DOHH2 (cell line): ENCODE measurements around the gene LMOD3.

Experiments used
- H3F3A ChIP-seq: fragments of 200-600 bp; sonication (generic), shearing (Covaris generic); 2 replicates; pipeline ENCODE4 v1.6.0; 2016; ENCODE audit warnings: antibody characterized with exemption, mild to moderate bottlenecking; ENCODE audit not compliant: control insufficient read depth, insufficient read depth
- H3K27ac ChIP-seq: fragments of 200-600 bp; sonication (generic); 2 replicates; pipeline ENCODE4 v1.5.1; 2014; ENCODE audit warnings: low read depth, mild to moderate bottlenecking, low read length, moderate library complexity
- H3K27me3 ChIP-seq: fragments of 200-600 bp; sonication (generic); 2 replicates; pipeline ENCODE4 v1.6.1; 2014; ENCODE audit warnings: mild to moderate bottlenecking, low read length, mixed read lengths; ENCODE audit not compliant: control insufficient read depth
- H3K36me3 ChIP-seq: fragments of 200-600 bp; sonication (generic); 2 replicates; pipeline ENCODE4 v1.6.1; 2014; ENCODE audit warnings: mild to moderate bottlenecking, low read length, moderate library complexity, mixed read lengths; ENCODE audit not compliant: control insufficient read depth
- H3K4me1 ChIP-seq: fragments of 200-600 bp; sonication (generic); 2 replicates; pipeline ENCODE4 v1.6.1; 2014; ENCODE audit warnings: mild to moderate bottlenecking, low read length, mixed read lengths; ENCODE audit not compliant: control insufficient read depth
- H3K4me2 ChIP-seq: fragments of 200-600 bp; sonication (generic); 2 replicates; pipeline ENCODE4 v1.6.0; 2014; ENCODE audit warnings: mild to moderate bottlenecking, low read length, moderate library complexity
- H3K4me3 ChIP-seq: fragments of 200-600 bp; sonication (generic); 2 replicates; pipeline ENCODE4 v1.5.1; 2014; ENCODE audit warnings: mild to moderate bottlenecking, low read length, mixed read lengths
- H3K79me2 ChIP-seq: fragments of 200-600 bp; sonication (generic); 2 replicates; pipeline ENCODE4 v1.6.1; 2014; ENCODE audit warnings: mild to moderate bottlenecking, low read length, mixed read lengths; ENCODE audit not compliant: control insufficient read depth
- H3K9me2 ChIP-seq: fragments of 200-600 bp; sonication (generic); replicated peaks from 2 replicates; pipeline ENCODE4 v1.6.1; 2014; ENCODE audit warnings: mild to moderate bottlenecking, low read length, mixed read lengths; ENCODE audit not compliant: control insufficient read depth
- H3K9me3 ChIP-seq: fragments of 200-600 bp; sonication (generic); 2 replicates; pipeline ENCODE4 v1.6.1; 2014; ENCODE audit warnings: antibody characterized with exemption, low read length, mixed read lengths; ENCODE audit not compliant: control insufficient read depth, insufficient read depth
- H4K20me1 ChIP-seq: fragments of 200-600 bp; sonication (generic); 2 replicates; pipeline ENCODE4 v1.6.0; 2014; ENCODE audit warnings: low read depth, mild to moderate bottlenecking, antibody characterized with exemption, low read length, moderate library complexity; ENCODE audit not compliant: control insufficient read depth, insufficient read depth
- EZH2phosphoT487 ChIP-seq: fragments of 200-600 bp; sonication (generic); IDR thresholded peaks from 2 replicates; pipeline ENCODE4 v1.6.1; 2017; ENCODE audit warnings: borderline replicate concordance, mild to moderate bottlenecking, antibody characterized with exemption, low read length, moderate library complexity, mixed read lengths
- TF ChIP-seq, protein P1 (sequence below): fragments of 200-600 bp; sonication (generic); IDR thresholded peaks from one replicate; pipeline ENCODE4 v1.5.1; 2014; ENCODE audit warnings: antibody characterized with exemption, mild to moderate bottlenecking, low read depth, low read length; ENCODE audit not compliant: poor library complexity, severe bottlenecking

Gene LMOD3

DNA sequence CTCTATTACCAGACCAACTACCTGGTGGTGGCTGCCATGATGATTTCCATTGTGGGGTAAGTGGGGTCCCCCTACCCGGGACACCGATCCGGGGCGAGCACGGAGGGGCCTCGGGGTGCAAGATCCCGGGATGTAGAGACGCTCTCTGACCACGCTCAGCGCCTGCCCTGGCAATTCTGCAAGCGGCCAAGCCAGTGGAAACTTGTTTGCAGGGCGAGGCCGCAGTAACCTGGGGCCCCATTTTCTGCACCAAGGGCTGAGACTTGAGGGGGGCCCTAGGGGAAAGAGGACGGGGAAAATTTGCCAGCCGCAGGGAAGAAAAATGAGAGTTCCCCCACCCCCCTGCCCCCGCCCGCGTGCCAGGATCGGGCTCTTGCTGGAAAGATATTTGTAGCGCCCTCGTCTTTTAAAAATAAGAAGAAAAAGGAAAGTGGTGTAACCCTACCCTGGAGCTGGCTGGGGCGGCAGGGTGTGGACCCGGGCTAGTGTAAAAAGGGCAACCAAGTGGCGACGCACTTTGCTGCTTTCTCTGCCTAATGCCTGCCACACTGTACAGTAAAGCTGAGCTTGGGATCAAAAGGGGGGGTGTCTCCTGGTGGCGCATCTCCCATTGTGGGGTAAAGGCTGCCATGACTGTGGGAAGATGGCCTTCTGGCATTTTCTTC, 37.1 kb downstream of the LMOD3 start:
- Histone ChIP-seq H3K79me2 (peaks cover 36% of the 10 kb centered on the region), H3K4me3 (peak overlapping the region; percentile 92)

GRCh38 chr3:69084326-69085167, 37.8 kb downstream of the LMOD3 start, which contains the start of gene ARL6IP5:
TSS of gene ARL6IP5 (plus strand) at chr3:69084937. CDS start at chr3:69085048, 111 bp downstream.
- Histone ChIP-seq H3K4me2 (peak within 1 kb of the TSS; percentile 95), H3K4me1 (peaks cover 77% of the 10 kb centered on the region), H3K9me2 (no peaks in the 10 kb centered on the region), H3K79me2 (peaks cover 37% of the 10 kb centered on the region), H4K20me1 (no peaks in the 10 kb centered on the region), H3K27ac (peak within 1 kb of the TSS; percentile 88), H3K27me3 (no peaks in the 10 kb centered on the region), H3K4me3 (peak within 1 kb of the TSS; percentile 92), H3K9me3 (no peaks in the 10 kb centered on the region), H3F3A (peaks cover 30% of the 10 kb centered on the region), H3K36me3 (peaks cover 2% of the 10 kb centered on the region; the same call in 1 of the 2 replicates)
- no peak for TF ChIP-seq EZH2phosphoT487

More for the DNA sequence above, 37.1 kb downstream of the LMOD3 start:
- no peaks in the 10 kb centered on the region for H3K9me3 ChIP-seq
- no peaks in the 10 kb centered on the region for H3K9me2 ChIP-seq
- peaks cover 30% of the 10 kb centered on the region for H3F3A ChIP-seq
- no peaks in the 10 kb centered on the region for H3K36me3 ChIP-seq
- H3K27me3 ChIP-seq = no peaks in the 10 kb centered on the region
- H3K4me1 ChIP-seq = peaks cover 85% of the 10 kb centered on the region
- no peaks in the 10 kb centered on the region for H4K20me1 ChIP-seq
- peak overlapping the region; percentile 19; the same call in 1 of the 2 replicates for H3K27ac ChIP-seq
- TF ChIP-seq EZH2phosphoT487 = no peak
- TF ChIP-seq, protein P1, sequence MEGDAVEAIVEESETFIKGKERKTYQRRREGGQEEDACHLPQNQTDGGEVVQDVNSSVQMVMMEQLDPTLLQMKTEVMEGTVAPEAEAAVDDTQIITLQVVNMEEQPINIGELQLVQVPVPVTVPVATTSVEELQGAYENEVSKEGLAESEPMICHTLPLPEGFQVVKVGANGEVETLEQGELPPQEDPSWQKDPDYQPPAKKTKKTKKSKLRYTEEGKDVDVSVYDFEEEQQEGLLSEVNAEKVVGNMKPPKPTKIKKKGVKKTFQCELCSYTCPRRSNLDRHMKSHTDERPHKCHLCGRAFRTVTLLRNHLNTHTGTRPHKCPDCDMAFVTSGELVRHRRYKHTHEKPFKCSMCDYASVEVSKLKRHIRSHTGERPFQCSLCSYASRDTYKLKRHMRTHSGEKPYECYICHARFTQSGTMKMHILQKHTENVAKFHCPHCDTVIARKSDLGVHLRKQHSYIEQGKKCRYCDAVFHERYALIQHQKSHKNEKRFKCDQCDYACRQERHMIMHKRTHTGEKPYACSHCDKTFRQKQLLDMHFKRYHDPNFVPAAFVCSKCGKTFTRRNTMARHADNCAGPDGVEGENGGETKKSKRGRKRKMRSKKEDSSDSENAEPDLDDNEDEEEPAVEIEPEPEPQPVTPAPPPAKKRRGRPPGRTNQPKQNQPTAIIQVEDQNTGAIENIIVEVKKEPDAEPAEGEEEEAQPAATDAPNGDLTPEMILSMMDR = no peak
- H3K4me2 ChIP-seq = peak overlapping the region; percentile 94

GRCh38 chr3:69082805-69083204, 39.6 kb downstream of the LMOD3 start:
- Histone ChIP-seq H3K27me3 (no peaks in the 10 kb centered on the region), H3K79me2 (peaks cover 43% of the 10 kb centered on the region), H3K27ac (peak overlapping the region; percentile 88), H3K4me3 (peak overlapping the region; percentile 92), H4K20me1 (no peaks in the 10 kb centered on the region), H3K4me1 (peaks cover 77% of the 10 kb centered on the region), H3K4me2 (peak overlapping the region; percentile 95), H3K9me3 (no peaks in the 10 kb centered on the region), H3K9me2 (no peaks in the 10 kb centered on the region), H3F3A (peaks cover 28% of the 10 kb centered on the region), H3K36me3 (peaks cover 11% of the 10 kb centered on the region; the same call in 1 of the 2 replicates)
- TF ChIP-seq EZH2phosphoT487 = no peak
- TF ChIP-seq, protein P1 = no peak
